GM12875 (cell line): ENCODE results near the gene GLIS1.

Source experiments
- H3K4me3 ChIP-seq: one replicate; pipeline ENCODE4 v1.5.1; 2011; ENCODE audit warnings: low read depth, low read length, control low read depth
- CTCF ChIP-seq: IDR thresholded peaks from 2 replicates; pipeline ENCODE4 v1.5.1; 2011; ENCODE audit warnings: low read depth, mild to moderate bottlenecking, control low read depth, inconsistent platforms, low read length, moderate library complexity, borderline replicate concordance; ENCODE audit not compliant: insufficient read depth

The GLIS1 gene

GRCh38 chr1:53617851-53618499 lies 121.0 kb downstream of the GLIS1 start:
- no peak overlapping the region for H3K4me3 ChIP-seq
- TF ChIP-seq CTCF, result no peak

- no peak overlapping the region for H3K4me3 ChIP-seq
- no peak for TF ChIP-seq CTCF
Measured at GRCh38 chr1:53617382-53617781, 121.6 kb downstream of the GLIS1 start.

- TF ChIP-seq CTCF, result no peak
- H3K4me3 ChIP-seq, result no peak overlapping the region
Measured at GRCh38 chr1:53616927-53617326, 122.0 kb downstream of the GLIS1 start.

- no peak for TF ChIP-seq CTCF
- H3K4me3 ChIP-seq, result no peak overlapping the region
Measured at GRCh38 chr1:53616511-53616910, 122.5 kb downstream of the GLIS1 start.

- H3K4me3 ChIP-seq, result no peak overlapping the region
- TF ChIP-seq CTCF, result no peak
Measured at GRCh38 chr1:53615101-53615500, 123.9 kb downstream of the GLIS1 start.

- no peak overlapping the region for H3K4me3 ChIP-seq
- TF ChIP-seq CTCF, result no peak
Measured at GRCh38 chr1:53614231-53615021, 124.5 kb downstream of the GLIS1 start.

- H3K4me3 ChIP-seq, result no peak overlapping the region
- TF ChIP-seq CTCF, result no peak
Measured at GRCh38 chr1:53608676-53609075, 130.3 kb downstream of the GLIS1 start.
